A673 (cell line): ENCODE data around the gene PRKAG2.
"Not testable (repeated sequence)": the region's sequence is repeated elsewhere in the genome, so short reads cannot be mapped to it uniquely, and the experiment has no call there.

Source experiments
- CTCF ChIP-seq: fragments of 300-800, 200-600 bp; sonication (generic); conservative IDR thresholded peaks from 2 replicates; pipeline ENCODE4 v1.5.1; 2017; ENCODE audit warnings: low read depth, mild to moderate bottlenecking, antibody characterized with exemption, low read length, moderate library complexity, mixed read lengths
- EZH2 ChIP-seq: fragments of 200-600 bp; sonication (generic); IDR thresholded peaks from 2 replicates; pipeline ENCODE4 v1.6.1; 2017; ENCODE audit warnings: borderline replicate concordance, low read depth, mild to moderate bottlenecking, mixed read lengths, antibody characterized with exemption, low read length; ENCODE audit not compliant: poor library complexity, severe bottlenecking

DNA sequence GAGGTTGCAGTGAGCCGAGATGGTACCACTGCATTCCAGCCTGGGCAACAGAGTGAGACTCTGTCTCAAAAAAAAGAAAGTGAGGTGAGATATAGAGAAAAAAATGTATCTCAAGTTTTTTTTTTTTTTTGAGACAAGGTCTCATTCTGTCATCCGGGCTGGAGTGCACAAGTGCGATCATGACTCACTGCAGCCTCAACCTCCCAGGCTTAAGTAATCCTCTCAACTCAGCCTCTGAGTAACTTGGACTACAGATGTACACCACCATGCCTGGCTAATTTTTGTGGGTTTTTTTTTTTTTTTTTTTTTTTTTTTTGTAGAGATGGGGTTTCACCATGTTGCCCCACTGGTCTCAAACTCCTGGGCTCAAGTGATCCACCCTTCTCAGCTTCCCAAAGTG lies 303.9 kb downstream of the PRKAG2 start:
- TF ChIP-seq CTCF, EZH2: not testable (repeated sequence)
